ENCODE measurements around the gene RFPL3. TPM values are rescaled to one million over a fixed set of nuclear protein-coding genes. Genes with fewer than 3 reads are reported as not detected.

Gene RFPL3
- total and polyA plus RNA-seq, 7 donors, result not detected

DNA sequence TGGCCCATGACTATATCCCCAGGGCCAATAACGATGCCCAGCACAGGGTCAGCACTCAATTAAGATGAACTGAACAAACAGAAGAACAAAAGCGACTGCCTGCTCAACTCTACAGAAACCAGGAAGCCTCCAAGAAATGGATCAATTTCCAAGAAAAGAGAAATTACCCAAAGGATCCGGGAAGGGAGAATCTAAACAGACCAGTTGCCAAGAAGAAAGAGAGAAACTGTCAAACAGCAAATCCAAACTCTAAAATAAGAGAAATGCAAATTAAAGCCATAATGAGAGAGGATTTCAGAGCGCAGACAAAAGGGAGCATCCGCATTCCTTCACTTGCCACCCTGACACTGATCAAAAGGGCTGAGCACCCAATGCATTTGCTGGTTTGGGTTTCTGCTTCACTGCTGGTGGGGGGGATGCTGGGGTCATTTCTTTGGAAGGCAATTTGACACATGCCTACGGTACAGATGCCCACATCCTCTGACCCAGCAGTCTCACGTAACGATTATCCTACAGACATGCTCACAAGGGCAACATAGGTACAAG lies 37.7 kb upstream of the RFPL3 start:
- 59 to 60% (median 59%) methylated on average over 8 of the region's 8 CpGs for WGBS, 3 donors
- intact Hi-C loops (cut with DNase I), result no loop called here

GRCh38 chr22:32322986-32323385 lies 34.7 kb upstream of the RFPL3 start:
- intact Hi-C loops (cut with DNase I), result no loop called here
- DNase-seq (no peak), ATAC-seq (no peak)
- Histone ChIP-seq H3K4me1 (no peaks in the 10 kb centered on the region), H3K36me3 (ENCODE audit: insufficient read depth in 1 of 2, low read depth in 1 of 2) (no peaks in the 10 kb centered on the region), H3K4me3 (no peak overlapping the region), H3K9me3 (no peaks in the 10 kb centered on the region), H3K27ac (no peak overlapping the region), H3K27me3 (ENCODE audit: insufficient read depth in 3 of 3, low read length in 2 of 3) (no peaks in the 10 kb centered on the region)
- WGBS, 3 donors, result 76 to 80% (median 77%) methylated on average over 6 of the region's 6 CpGs
- no peak for TF ChIP-seq CTCF (IDR thresholded peaks at IDR 0.05)

More for the DNA sequence above, 37.7 kb upstream of the RFPL3 start:
- no peaks in the 10 kb centered on the region for H3K9me3 ChIP-seq
- ATAC-seq (no peak), DNase-seq (no peak)
- no peaks in the 10 kb centered on the region for H3K36me3 ChIP-seq (ENCODE audit: insufficient read depth in 1 of 2, low read depth in 1 of 2)
- no peak overlapping the region for H3K27ac ChIP-seq
- no peak for TF ChIP-seq CTCF (IDR thresholded peaks at IDR 0.05)
- no peak overlapping the region for H3K4me3 ChIP-seq
- H3K27me3 ChIP-seq (ENCODE audit: insufficient read depth in 3 of 3, low read length in 2 of 3), result no peaks in the 10 kb centered on the region
- no peaks in the 10 kb centered on the region for H3K4me1 ChIP-seq

GRCh38 chr22:32323513-32324164 lies 34.0 kb upstream of the RFPL3 start:
- Histone ChIP-seq H3K9me3 (no peaks in the 10 kb centered on the region), H3K27ac (no peak overlapping the region), H3K4me3 (no peak overlapping the region), H3K27me3 (ENCODE audit: insufficient read depth in 3 of 3, low read length in 2 of 3) (no peaks in the 10 kb centered on the region), H3K36me3 (ENCODE audit: insufficient read depth in 1 of 2, low read depth in 1 of 2) (no peaks in the 10 kb centered on the region), H3K4me1 (no peaks in the 10 kb centered on the region)
- ATAC-seq (no peak), DNase-seq (no peak)
- TF ChIP-seq CTCF (IDR thresholded peaks at IDR 0.05), result no peak
- intact Hi-C loops (cut with DNase I), result no loop called here
- WGBS, 3 donors, result 71 to 79% (median 75%) methylated on average over 11 of the region's 11 CpGs

GRCh38 chr22:32324505-32325415 lies 32.9 kb upstream of the RFPL3 start:
- intact Hi-C loops (cut with DNase I), result no loop called here
- Histone ChIP-seq H3K9me3 (no peaks in the 10 kb centered on the region), H3K27me3 (ENCODE audit: insufficient read depth in 3 of 3, low read length in 2 of 3) (no peaks in the 10 kb centered on the region), H3K36me3 (ENCODE audit: insufficient read depth in 1 of 2, low read depth in 1 of 2) (no peaks in the 10 kb centered on the region), H3K4me3 (no peak overlapping the region), H3K27ac (no peak overlapping the region), H3K4me1 (no peaks in the 10 kb centered on the region)
- DNase-seq (no peak), ATAC-seq (no peak)
- no peak for TF ChIP-seq CTCF (IDR thresholded peaks at IDR 0.05)
- 75 to 83% (median 82%) methylated on average over 26 of the region's 26 CpGs for WGBS, 3 donors
